Omental fat pad (tissue), 4 donors: ENCODE measurements around the gene ABL1. TPM values are rescaled to one million over a fixed set of nuclear protein-coding genes. Genes with fewer than 3 reads are reported as not detected.

Experiments used
- ATAC-seq: fragments of 150-250 bp; one replicate; pipeline ENCODE4 v1.9.1; 2016; ENCODE audit warnings: mild to moderate bottlenecking, moderate library complexity; ENCODE audit not compliant: low FRiP score
- DNase-seq: peaks from one replicate; pipeline ENCODE4 v3.0.0-alpha.2; 2019; ENCODE audit warnings: low spot score
- total RNA-seq, 4 donors: library from RNA; depleted of rRNA; stranded (reverse); fragments of >200 nt; gene quantifications; one replicate each; pipeline ENCODE4 v1.1.0, GENCODE V29; 2016
- TF ChIP-seq, protein P1 (sequence below), 3 donors: fragments of 450-650 bp; IDR thresholded peaks; one replicate each; pipeline ENCODE4 v1.5.1; 2016 to 2017; ENCODE audit warnings: antibody characterized with exemption in 3 of 3, mild to moderate bottlenecking in 3 of 3, moderate library complexity in 2 of 3

The ABL1 gene
- total RNA-seq, 4 donors from 2014 or later, result 48.8 to 82.8 (median 75.3) TPM

DNA sequence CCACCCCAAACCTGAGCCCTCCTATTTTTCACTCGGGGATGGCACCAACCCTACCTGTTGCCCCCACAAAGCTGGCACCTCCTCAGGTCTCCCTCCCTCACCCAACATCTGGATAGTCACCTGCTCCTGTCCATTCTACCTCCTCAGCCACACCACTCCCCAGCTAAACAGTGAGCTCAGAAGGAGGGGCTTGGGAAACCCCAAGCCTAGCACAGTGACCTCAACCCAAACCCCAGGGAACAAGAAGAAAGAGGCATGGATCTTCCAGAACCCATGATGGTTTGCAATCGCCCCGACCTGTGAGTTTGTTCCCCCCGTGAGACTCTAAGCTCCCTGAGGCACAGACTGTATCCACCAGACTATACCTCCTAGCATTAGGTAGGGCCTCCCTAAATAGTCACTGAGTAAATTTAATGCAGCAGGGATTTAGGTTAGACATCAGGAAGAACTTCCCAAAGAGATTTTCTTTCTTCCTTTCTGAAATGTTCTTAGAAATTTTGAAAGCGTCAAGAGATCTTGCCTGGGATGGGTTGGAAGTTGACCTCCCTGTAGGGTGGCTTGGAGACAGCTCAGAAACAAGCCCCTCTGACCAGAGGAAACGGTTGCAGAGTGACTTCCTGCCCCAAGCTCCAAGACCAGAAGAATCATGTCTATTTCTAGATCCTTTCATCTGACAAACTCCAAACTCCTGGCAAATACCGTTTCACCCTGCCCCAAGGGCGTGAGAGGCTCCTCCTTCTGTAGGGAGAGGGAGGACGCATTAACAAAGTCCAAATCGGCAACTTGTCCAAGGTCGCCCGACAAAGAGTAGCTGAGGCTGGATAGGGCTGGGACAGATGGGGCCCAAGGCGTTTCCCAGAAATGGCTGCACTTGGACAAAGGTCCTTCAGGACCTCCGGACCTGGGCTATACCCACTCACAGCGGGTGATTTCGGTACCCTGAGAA, 99.9 kb downstream of the ABL1 start:
- TF ChIP-seq, protein P1, sequence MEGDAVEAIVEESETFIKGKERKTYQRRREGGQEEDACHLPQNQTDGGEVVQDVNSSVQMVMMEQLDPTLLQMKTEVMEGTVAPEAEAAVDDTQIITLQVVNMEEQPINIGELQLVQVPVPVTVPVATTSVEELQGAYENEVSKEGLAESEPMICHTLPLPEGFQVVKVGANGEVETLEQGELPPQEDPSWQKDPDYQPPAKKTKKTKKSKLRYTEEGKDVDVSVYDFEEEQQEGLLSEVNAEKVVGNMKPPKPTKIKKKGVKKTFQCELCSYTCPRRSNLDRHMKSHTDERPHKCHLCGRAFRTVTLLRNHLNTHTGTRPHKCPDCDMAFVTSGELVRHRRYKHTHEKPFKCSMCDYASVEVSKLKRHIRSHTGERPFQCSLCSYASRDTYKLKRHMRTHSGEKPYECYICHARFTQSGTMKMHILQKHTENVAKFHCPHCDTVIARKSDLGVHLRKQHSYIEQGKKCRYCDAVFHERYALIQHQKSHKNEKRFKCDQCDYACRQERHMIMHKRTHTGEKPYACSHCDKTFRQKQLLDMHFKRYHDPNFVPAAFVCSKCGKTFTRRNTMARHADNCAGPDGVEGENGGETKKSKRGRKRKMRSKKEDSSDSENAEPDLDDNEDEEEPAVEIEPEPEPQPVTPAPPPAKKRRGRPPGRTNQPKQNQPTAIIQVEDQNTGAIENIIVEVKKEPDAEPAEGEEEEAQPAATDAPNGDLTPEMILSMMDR (IDR thresholded peaks at IDR 0.05), result no peak
- DNase-seq, result no peak
- no peak for ATAC-seq

DNA sequence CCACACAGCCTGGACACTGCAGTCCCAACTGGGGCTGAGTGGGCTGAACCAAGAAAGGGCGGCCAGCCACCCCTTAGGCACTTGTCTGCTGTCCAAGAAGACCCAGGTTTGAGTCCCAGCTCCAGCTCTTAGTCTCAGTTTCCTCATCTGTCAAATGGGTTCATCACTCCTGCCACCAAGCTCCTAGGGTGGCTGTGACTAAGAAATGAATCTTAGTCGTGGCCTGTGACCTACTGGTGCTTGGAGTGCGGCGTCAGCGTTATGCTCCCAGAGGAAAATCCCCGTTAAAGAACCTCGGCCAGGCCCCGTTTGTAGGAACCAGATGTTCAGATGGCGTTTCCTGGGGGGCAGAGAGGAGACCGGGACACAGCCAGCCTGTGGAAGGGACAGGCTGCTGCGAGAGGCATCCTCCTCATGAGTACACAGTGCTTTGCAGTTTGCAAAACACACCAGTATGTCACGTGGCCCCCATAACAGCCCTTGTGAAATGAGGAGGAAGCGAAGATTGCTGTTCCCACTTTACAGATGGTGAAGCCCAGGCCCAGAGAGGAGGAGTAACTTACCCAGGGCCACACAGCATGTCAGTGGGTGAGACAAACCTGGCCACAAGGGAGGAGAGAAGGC, 100.7 kb downstream of the ABL1 start:
- DNase-seq (no peak), ATAC-seq (no peak)
- TF ChIP-seq, protein P1 (IDR thresholded peaks at IDR 0.05), result no peak

DNA sequence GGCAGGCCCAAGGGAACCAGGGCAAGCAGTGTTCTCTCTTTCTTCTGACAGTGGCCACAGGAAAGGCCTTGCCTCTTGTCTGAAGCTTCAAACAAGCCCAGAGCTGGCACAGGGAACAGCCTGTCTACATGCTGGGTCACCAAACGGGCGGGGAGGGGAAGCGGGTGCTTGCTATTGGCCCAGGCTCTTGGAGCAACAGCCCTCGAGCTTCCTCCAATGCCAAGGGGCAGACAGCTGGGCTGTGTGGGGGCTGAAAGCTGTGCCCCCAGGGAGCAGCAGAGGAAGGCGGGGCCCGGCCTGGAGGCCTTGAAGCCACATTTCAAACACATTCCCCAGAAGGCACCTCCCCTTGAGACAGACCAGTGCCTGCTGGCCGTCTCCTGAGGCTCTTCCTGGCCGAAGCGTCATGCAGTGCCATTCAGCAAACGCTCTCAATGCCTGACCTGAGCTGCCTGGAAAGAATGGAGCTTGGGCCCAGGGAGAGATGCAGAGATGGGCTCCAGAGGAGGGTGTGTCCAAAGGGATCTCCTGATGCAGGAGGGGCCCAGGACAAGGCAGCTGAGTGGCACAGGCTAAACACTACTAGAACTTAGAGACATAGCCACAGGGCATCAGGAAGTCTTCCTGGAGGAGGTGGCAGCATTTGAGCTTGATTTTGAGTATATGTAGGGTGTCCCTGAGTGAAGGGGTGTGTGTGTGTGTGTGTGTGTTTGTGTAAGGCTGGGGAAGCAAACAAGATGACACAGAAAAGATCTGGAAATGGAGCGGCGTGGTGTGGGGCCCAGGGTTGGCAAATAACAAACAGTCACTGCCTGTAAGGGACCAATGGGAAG, 101.4 kb downstream of the ABL1 start:
- TF ChIP-seq, protein P1 (IDR thresholded peaks at IDR 0.05), result no peak
- DNase-seq (no peak), ATAC-seq (no peak)

Other genes with a start within 250 kb of the ABL1 start
- not detected for gene PRDM12, start 170.7 kb upstream of the ABL1 start, total RNA-seq
- gene EXOSC2, start 141.5 kb upstream of the ABL1 start, total RNA-seq, result 10 to 100 TPM; 16.9 to 46.6 (median 22.6) TPM
- gene QRFP, start 61.6 kb downstream of the ABL1 start, total RNA-seq, result not detected
- gene FIBCD1, start 104.0 kb downstream of the ABL1 start, total RNA-seq, result 1 to 10 TPM in 1 of 4 donors, not detected in 3; 1.6 TPM
- gene LAMC3, start 173.9 kb downstream of the ABL1 start, total RNA-seq, result 1 to 10 TPM in 1 of 4 donors, under 1 TPM in 3; 0.09 to 1.9 (median 0.65) TPM